NCI-H2171 (cell line): ENCODE measurements around the gene AKNAD1.
"Not testable (repeated sequence)": the region's sequence is repeated elsewhere in the genome, so short reads cannot be mapped to it uniquely, and the experiment has no call there.

Experiments used
- DNase-seq: peaks from one replicate; lab custom pipeline; 2025; lab: John Stamatoyannopoulos, UW

The AKNAD1 gene

GRCh38 chr1:108785880-108786279 lies 71.0 kb downstream of the AKNAD1 start:
- DNase-seq: no peak

GRCh38 chr1:108785264-108785663 lies 71.6 kb downstream of the AKNAD1 start:
- DNase-seq: no peak

- DNase-seq: not testable (repeated sequence)
Measured at GRCh38 chr1:108781575-108781944, 75.3 kb downstream of the AKNAD1 start.

- DNase-seq: no peak
Measured at GRCh38 chr1:108780937-108781574, 75.8 kb downstream of the AKNAD1 start.

GRCh38 chr1:108779455-108779854 lies 77.4 kb downstream of the AKNAD1 start:
- no peak for DNase-seq

- DNase-seq: no peak
Measured at GRCh38 chr1:108777839-108778238, 79.1 kb downstream of the AKNAD1 start.

GRCh38 chr1:108767708-108768107 lies 89.2 kb downstream of the AKNAD1 start:
- DNase-seq: no peak

- DNase-seq: no peak
Measured at GRCh38 chr1:108767115-108767514, 89.8 kb downstream of the AKNAD1 start.
